IPS-11a (cell line): ENCODE data around the gene GAS2L2.
"Not testable (repeated sequence)": the region's sequence is repeated elsewhere in the genome, so short reads cannot be mapped to it uniquely, and the experiment has no call there.

Source experiments
- H3K4me3 ChIP-seq: one replicate; pipeline ENCODE4 v1.5.1; 2013; ENCODE audit warnings: low read depth, low read length, control low read depth

Gene GAS2L2

DNA sequence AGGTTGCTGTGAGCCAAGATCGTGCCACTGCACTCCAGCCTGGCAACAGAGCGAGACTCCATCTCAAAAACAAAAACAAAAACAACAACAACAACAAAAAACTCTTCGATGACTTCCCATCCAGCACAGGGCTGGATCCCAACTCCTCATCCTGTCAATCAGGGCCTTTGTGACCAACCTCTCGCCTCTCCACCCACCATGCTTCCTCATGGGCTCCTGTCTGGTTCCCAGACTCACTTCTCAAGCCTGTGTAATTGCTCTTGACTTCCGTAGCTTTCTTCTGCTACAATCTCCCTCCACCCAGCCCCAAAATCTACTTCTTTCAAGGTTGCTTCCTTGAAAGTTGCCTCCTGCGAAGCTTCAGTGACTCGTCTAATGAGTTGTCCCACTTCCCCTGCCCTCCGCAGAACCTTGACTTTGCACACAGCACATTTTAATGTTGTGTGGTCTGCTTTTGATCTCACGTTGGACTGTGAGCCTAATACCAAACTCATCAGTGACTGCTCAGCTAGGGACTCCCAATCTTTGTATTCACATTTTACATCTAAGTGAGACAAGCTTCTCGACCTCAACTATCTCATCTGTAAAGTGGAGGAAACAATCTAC is 22.5 kb downstream of the GAS2L2 start:
- no peak overlapping the region for H3K4me3 ChIP-seq

DNA sequence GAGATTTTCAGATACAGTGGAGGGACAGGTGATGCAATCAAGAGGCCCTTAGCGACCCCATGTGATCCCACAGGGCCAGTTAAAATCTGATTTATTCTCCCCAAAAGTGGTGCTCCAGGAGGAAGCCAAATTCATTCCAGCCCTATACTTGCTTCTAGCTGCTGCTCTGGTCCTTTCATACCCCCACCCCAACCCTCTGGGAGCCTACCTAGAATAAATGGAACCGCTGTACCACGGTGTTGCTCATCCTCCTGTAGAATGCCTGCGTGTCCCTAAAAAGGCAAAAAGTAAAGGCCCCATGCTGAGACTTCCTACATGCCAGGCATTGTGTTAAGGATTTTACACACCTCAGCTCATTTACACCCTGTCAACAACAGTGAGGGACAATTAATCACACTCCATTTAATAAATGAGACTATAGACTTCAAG is 23.6 kb downstream of the GAS2L2 start:
- H3K4me3 ChIP-seq = no peak overlapping the region

DNA sequence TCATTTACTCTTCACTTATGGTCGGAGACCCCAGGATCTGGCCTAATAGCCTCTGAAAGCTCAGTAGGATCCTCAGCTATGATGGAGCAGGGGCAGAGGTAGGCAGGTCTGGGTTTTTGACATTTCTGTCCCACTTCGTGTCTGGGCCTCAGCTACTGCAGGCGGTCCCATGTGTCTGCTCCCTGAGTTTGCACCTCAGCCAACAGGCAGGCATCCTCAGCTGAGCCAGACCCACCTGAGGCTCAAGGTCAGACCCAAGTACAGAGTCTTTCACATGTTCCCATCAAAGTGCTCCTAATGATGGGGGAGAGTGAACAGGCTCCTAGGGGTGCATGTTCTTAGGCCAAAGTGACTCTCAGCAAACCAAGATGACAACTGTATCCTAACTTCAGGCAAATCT is 24.5 kb downstream of the GAS2L2 start:
- H3K4me3 ChIP-seq = no peak overlapping the region

DNA sequence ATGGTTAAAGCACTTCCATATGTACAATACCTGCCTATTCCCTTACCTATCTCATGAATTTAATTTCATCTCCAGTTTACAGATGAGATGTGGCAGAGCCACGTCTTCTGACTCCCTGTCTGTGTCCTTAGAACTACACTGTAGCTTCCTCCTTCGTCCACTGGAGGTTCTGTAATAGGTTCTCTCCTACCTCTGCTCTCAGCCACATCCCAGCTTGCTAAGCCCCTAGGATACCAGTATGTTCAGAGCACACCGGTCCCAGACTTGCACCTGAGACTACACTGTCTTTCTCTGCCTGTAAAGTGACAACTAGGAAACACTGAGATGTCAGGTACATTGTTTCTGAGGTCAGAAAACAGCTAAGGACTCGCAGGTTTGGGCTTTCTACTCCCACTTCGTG is 25.4 kb downstream of the GAS2L2 start:
- no peak overlapping the region for H3K4me3 ChIP-seq

DNA sequence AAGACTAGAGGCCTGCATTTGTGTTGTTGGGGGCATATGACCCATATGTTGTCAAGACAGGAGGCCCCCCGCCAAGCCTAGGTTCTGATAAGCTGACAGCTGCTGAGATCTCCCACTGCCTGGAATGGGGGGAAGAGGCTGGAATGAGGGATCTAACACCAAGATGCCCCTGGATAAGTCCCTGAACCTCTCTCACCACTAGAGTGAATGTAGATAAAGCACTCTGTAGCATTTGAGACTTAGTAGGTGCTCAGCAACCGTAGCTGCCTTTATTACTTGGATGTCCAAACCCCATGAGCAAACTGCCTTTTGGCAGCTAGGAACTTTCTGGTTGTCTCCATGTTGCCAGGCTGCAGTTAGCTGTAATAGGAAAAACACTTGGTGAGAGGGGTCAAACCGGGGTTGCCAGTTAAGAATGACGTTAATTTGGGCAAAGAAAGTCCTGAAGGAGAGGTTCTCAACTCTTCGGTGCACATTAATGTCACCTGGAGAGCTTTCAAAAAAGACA is 26.0 kb downstream of the GAS2L2 start:
- no peak overlapping the region for H3K4me3 ChIP-seq

DNA sequence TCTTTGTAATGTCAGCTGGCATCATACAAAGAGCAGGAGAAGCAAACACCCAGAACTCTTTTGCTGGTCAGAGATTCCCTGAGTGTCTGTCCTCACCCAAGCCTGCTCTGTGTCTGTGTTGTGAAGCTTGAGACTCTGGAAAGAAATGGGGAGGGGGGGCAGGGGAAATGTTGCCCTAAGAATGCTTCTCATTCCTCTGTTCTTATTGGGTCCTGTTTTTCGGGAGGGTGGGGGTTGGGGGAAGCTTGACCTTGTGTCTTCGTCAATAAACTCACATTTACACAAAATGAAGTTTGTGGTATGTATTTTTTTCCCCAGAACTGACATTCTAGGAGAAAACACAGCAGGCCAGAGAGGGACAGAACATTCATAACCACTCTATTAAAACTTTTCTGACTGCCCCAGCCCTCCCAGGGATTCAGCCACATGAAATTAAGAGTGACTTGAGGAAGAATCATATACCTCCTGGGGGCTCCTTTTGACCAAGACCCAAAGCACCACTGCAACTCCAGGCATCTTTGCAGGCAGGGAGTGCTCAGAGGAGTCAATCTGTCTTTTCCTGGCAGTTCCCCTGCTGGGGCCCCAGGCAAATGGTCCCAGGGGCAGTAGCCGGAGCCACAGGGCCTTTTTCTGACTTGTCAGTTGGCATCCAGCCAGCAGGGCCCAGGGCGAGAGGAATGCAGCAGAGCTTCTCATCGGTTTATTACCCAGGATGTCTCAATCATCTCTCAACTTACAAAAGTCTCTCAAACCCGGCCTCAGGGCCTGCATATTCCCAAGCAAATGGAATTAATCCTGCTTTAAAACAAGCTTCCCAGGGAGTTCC is 26.7 kb downstream of the GAS2L2 start:
- no peak overlapping the region for H3K4me3 ChIP-seq

DNA sequence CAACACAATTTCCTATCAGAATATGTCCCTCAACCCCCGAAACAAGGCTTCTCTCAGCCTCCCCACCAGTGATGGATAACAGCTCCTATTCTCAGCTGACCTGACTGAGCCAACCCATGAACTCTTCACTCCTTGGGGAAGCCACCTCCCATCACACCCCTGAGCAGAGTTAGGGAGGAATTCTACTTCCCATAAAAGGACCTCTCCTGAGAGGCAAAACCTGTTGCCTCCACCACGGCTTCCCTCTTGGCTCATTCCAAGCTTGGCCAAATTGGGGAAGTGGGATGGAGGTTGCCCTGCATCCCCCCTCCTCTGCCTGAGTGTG is 27.3 kb downstream of the GAS2L2 start:
- H3K4me3 ChIP-seq = no peak overlapping the region

DNA sequence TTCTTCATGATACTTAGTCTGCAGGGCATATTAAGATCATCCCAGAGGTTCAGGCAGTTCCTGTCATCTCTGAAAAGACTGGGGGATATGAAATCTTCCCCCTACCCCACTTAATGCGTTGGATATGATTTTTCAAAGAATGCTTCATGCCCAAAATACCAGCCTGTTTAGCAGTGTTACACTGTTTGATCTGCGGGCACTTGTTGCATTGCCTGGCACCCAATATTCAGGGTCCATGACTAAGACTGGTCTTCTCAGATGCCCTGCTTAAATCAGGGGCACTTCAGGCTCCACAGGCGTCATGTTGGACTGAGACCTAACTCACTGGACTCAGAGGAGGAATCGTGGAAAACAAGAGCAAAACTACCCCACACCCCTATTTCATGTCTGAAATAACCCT is 28.0 kb downstream of the GAS2L2 start:
- no peak overlapping the region for H3K4me3 ChIP-seq

DNA sequence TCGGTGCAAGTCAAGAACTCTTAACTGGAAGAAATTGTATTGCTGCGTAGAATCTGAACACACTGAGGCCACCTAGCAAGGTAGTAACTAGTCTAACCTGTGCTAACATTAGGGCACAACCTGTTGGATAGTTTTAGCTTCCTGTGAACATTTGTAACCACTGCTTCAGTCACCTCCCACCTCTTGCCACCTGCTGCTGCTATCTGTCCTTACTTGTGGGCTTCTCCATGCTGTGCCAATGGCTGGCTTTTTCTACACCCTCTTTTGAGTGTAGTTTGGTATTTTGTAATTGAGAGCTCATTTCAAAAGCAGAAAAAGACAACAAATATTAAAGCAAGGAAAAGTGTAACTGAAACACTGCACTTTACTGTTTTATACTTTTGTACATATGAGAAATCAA is 29.3 kb downstream of the GAS2L2 start:
- no peak overlapping the region for H3K4me3 ChIP-seq

DNA sequence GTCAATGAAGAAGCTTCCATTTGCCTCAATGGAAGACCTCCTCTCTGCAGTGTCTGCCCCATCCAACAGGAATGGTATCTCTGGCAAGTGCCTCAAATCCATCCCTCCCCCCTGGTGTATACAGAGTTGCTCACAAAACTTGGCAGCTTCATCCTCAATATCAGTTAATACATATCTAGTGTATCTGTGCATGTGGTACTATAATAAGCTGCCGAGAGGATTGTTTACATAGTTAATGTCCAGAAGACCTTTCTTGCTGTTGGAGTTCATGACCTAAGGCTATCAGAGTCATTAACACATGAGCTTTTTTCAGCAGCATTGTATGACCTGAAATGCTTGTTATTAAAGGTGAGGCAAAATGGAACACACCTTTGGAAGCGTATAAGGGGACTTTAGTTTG is 35.6 kb downstream of the GAS2L2 start:
- H3K4me3 ChIP-seq = no peak overlapping the region

DNA sequence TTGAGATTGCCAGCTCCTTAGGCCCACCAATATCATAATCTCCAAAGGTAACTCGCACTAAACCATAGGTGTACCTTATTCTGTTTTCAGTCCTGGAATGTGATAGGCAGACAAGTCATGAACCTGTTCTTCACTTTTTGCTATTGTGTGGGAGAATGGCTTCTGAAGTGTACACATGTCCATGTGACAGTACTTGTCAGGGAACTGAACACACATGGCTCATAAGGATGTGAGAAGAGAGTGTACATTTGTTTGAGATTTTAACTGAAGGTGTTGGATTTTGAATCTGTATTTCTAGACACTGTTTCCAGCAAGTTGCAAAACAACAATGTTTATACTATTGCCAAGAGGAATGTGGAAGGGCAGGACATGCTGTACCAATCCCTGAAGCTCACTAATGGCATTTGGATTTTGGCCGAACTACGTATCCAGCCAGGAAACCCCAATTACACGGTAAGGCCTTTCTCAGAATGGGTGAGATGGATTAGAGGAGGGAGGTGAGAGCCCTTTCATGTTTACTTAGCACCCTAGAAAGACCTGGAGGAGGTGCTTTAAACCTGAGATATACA is 36.1 kb downstream of the GAS2L2 start:
- H3K4me3 ChIP-seq = no peak overlapping the region

DNA sequence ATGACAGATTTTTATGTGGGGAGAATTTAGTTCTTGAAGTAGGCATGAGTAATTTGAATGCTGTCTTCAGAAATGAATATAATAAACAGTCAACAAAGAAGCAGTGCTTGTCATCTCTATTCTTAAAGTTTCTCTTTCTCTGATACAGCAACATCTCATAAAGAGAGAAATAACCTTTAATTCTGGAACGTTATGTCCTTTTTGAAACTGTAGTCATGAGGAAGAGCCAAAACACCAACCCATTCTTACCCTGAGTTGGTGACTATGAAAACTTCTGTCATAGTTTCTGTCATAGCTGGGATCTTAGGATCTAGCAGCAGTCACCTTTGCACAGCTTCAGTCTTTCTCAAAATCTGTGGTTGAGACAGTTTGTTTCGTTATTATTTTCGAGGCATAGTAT is 36.9 kb downstream of the GAS2L2 start:
- no peak overlapping the region for H3K4me3 ChIP-seq

DNA sequence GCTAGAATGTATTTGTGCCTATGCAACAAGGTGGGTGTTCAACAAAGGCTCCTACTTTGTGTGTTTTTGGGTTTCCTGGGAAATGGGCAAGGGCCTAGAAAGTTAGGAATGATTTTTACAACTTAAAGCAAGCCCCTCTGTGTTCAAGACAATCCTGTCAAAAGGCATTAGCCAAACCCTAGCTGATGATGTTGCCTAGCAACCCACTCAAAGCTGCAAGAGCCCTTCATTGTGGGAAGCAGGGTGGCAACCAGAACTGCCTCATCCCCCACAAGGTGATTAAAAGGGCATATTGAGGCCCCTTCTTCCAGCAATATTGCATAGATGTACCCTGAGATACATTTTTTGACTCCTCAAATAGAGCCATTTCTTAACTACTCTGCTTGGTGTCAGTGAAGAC is 37.6 kb downstream of the GAS2L2 start:
- H3K4me3 ChIP-seq = no peak overlapping the region

DNA sequence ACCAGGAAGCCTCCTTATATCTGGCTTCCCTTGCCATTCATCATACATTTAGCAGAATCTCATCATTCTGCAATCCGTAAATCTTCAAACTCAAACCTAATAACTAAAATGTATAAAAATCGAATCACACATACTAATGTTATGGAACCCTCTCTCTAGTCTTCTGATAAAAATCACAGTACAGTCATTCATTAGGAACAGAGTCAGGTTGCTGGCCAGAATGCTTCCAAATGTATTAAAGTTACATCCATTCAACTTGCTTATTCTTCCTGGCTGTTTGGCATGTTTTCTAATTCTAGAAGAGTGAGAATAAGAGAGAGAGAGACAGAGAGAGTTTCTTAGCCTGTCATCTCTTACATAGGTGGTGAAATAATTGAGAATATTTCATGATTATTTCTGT is 38.1 kb downstream of the GAS2L2 start:
- H3K4me3 ChIP-seq = no peak overlapping the region

DNA sequence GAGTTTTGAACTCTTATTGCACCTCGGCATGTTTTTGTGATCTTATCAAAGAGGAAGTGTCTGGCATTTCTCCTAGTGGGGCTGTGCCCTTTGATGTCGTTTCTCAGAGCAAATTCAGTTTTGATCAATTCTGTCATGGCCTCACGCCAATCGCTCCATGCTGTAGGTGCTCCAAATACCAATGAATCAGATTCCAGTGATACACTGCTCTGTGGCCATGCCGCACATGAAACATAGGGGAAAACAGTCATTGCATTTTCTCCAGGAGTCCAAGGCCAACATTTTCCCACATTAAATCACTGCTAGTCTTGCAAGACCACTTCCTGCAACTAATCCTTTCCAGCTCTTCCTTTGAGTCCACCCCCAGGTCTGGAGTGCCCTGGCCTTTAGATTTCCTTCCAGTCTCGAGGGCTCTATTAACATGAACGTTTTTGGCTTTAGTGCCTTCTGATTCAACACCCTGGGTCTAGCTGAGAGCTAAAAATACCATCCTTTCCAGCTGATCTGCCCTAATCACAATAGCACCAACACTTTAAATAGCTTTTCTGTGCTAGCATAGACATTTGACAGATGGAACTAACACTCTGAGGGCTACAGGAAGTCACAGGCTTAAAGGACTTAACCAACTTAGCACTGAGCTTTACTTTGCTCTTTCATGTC is 39.8 kb downstream of the GAS2L2 start:
- H3K4me3 ChIP-seq = no peak overlapping the region

DNA sequence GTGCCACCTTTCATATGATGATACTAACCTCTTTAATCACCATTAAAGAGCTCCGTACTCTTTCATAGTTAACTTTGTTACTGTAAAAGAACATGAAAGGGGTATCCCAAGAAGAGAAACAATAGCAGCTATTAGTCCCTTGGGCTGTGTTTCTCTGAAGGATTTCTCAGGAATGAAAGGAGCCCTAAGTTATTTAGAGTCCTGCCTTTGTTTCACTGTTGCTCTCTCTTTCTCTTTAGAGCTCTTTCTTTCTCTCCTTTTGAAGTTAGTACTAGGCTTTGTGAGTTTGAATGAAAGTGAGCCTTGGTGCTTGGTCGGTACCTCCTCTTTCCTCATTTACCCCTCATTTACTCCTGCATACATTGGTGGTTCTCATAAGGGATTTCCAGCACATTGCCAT is 42.1 kb downstream of the GAS2L2 start:
- no peak overlapping the region for H3K4me3 ChIP-seq

DNA sequence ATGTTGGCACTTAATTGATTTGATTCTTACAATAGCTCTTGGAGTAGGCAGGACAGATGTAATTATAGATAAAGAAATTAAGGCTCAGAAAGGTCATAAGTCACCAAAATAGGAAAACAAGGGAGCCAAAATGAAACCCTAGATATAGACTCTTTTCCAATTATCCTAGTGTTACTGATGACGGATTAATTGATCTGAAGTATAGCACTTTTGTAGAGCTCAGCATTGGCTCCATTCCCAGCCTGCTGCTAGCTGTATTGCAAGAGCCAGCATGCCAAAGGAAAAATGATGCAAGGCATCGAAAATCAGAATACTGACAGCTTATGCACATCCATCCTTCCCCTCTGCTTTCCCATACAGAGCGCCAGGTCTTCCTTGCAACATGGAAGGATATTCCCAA is 43.2 kb downstream of the GAS2L2 start:
- H3K4me3 ChIP-seq = no peak overlapping the region

DNA sequence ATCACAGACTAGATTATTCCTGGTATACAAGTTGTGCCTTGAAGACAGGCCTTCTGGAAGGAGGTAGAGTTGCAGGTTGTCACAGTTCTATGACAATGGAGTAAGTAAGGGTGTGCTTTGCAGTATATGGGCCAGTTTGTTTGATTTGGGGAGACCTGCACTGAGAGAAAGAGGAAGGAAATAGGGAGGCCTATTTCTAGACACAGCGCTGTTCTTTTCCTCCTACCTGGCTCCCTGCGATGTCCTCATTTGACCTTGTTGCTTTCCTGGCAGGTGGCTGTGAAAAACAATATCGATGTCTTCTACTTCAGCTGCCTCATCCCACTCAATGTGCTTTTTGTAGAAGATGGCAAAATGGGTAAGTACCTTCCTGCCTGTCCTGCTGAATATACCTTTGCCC is 44.1 kb downstream of the GAS2L2 start:
- H3K4me3 ChIP-seq = no peak overlapping the region

DNA sequence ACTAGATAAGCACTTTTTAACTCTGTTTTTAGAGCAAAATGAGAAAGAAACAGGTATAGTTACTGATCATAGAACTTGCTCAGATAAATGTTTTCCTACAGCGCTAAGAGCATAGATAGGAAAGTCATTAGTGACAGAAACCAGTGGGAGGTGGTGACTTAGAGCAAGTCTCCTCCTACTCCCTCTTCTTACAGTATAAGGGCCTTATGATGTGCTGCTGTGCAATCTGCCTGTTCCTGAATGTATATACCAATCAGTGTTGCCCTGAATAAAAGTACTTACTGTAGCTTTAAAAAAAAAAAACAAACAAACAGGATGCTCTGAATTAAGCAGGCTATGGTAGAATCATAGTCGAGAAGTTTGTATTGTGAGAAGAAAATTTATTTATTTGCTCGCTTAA is 44.9 kb downstream of the GAS2L2 start:
- H3K4me3 ChIP-seq = no peak overlapping the region

DNA sequence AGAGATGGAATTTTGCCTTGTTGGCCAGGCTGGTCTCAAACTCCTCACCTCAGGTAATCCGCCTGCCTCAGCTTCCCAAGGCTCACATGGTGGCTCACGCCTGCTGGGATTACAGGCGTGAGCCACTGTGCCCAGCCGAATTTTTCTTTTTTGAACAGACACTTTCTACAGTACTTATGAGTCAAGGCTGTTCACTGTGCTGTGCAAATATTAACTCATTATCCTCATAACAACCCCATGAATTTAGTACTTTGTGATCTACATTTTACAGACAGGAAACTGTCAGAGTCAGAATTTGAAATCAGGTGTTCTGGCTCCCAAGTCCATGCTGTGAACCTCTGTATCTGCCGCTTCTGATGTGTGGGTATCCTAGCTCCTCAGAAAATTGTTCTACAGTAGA is 47.3 kb downstream of the GAS2L2 start:
- no peak overlapping the region for H3K4me3 ChIP-seq

DNA sequence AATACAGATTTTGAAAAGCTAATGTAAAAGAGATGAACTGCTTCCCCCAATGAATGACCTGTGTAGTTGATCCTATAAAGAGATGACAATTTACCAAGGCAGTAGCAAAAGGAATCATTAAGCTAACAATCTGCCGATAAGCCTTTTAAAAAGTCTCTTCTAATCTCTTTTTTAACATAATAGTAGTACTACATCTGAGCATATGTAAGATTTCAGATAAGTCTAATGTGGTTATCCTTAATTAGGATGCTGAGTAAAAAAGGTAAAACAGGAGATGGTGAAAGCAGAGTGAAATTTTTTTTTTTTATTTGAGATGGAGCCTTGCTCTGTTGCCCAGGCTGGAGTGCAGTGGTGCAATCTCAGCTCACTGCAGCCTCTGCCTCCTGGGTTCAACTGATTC is 47.8 kb downstream of the GAS2L2 start:
- no peak overlapping the region for H3K4me3 ChIP-seq

DNA sequence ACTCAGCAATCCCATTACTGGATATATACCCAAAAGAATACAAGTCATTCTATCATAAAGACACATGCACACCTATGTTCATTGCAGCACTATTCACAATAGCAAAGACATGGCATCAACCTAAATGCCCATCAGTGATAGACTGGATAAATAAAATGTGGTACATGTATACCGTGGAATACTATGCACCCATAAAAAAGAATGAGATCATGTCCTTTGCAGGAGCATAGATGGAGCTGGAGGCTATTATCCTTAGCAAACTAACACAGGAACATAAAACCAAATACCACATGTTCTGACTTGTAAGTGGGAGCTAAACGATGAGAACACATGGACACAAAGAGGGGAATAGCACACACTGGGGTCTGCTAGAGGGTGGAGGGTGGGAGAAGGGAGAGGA is 49.7 kb downstream of the GAS2L2 start:
- H3K4me3 ChIP-seq = not testable (repeated sequence)
